HG03342 (cell line): Measurements from ENCODE around the gene CST11.

ENCODE experiments used
- ATAC-seq: cut with Tn5 transposase; IDR thresholded peaks from one replicate; pipeline ENCODE4 v1.9.1; 2021; ENCODE audit warnings: mild to moderate bottlenecking, moderate library complexity; ENCODE audit not compliant: unreplicated experiment

The CST11 gene

DNA sequence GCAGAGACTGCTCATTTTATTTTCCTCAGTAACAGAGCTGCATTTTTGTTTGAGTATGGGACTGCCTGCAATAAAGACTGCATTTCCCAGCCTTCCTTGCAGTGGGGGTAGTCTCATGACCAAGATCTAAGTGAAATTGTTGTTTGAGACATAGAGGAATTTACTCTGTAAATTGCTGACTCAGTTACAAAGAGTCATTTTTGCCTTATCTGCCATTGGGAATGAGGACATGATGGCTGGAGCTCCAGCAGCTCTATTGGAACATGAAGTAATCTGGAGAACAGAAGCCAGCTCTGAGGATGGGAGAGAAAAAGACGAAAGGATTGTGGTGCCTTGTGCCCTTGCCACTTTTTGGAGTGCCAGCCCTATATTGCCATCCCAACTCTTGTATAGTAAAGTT, 2.1 kb upstream of the CST11 start:
- ATAC-seq, result no peak

DNA sequence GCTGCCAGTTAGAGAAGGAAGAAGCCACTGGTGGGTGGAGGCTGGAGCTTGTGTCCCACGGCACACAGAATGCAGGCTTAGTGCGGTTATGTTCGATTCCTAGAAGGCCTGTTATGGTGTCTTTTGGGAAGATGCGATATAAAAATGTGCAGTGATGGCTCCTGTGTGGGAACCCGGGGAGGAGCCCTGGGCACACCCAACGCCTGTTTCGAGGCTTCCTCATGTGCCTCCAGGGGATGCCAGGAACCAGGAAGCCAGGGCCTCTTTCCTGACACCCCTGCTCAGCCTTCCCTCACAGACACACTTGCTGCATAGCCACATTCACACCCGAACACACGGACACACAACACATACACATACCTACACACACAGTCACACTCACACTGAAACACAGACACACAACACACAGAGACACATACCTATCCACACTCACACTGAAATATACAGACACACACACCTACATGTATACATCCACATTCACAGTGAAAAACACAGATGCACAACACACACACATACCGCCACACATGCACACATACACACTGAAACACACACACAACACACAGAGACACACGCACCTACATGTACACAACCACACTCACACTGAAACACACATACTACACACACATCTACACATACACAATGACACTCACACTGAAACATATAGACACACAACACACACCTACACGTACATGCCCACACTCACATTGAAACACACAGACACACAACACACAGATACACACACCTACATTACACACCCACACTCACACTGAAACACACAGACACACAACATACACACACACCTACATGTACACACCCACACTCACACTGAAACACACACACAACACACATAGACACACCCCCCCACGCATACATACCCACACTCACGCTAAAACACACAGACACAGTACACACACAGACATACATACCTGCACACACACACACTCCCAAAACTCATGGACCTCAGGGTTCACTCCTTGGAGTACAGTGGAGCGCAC, 1.2 kb upstream of the CST11 start:
- ATAC-seq, result no peak

DNA sequence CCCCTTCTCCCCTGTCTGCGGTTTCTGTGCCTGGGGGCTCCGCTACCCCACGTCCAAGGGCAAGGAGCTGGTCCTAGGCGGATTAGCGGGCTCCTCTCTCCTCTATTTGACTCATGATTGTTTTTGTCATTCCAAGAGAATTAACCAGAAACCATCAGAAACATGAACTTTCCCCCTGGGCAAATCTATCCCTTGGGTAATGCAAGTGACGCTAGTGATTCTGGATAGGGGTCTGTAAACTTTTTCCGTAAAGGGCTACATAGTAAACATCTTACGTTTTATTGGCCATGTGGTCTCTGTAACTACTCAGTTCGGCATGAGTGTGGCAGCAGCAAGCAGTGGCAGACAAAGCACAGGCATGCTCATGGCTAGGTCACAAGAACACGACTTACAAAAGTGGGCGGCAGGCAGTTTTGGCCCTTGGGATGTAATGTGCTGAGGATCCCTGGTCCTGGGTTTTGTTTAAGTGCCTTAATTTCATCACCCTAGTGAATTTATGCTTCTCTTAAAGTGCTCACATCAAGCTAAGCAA, 654 bp downstream of the CST11 start:
- ATAC-seq, result no peak

DNA sequence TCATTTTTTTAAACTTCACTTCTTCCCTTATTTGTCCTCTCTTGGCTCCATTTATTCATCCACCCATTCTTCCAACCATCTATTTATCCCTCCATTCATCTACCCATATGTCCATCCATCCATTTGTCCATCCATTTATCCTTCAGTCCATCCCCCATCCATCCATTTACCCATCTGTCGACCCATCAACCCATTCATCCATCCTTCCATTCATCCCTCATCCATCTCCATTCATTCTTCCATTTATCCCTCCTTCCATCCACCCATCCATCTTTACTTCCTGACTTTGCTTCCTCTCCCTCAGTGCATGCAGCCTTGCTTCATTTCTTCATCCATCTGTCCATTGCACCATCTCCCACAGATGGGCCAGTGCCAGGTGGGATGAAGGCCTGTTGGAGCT, 1.8 kb downstream of the CST11 start:
- no peak for ATAC-seq

DNA sequence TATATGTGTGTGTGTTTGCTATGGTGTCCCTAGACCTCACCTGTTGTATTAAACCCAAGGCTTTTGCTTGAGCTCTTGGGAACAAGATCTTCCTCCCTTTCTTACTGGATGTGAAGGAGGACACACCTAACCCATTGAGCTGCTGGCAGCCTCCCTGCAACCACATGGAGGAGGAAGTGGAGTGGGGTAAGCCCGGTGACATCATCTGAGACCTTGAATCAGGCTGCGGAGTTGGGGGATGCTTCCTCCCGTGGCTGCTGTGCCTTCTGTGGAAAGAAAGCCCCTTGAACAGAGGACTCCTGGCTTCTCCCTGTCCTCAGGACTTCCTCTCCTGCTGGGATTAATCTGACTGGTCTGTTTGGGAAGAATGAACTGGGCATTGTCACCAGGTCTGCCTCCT, 3.3 kb downstream of the CST11 start:
- no peak for ATAC-seq

DNA sequence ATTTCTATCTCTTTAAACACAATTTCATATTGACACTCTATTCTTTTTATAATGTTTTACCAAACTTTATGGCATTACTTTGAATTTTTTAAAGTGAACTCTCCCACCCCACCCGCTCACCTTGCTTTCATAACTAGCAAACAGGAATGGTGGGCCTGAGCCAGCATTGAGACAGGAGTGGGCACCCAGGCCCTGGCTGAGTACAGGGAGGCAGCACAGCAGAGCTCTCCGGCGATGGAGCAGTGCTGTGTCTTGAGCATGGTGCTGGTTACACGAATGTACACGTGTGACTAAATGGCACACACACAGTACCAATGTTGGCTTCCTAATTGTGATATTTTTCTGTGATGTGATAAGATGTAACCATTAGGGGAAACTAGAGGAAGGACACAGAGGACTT, 4.5 kb downstream of the CST11 start:
- ATAC-seq, result no peak

DNA sequence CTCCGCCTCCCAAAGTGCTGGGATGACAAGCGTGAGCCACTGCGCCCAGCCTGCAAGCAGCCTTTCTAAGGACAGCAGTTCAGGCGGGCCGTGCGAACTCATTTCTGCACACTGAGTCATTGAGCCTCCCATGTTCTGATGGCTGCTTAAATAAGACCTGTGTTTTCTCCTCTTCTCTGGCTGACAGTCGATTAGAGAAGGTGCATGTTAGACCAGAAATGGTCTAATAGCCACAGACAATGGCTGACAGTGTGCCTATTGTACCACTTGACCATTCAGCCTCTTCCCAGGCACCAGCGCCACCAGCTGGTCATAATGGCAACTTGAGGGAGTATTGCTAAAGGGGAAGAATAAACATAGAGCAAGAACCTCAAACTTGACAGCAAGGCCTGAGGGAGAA, 6.2 kb downstream of the CST11 start:
- peak; percentile 66 for ATAC-seq

DNA sequence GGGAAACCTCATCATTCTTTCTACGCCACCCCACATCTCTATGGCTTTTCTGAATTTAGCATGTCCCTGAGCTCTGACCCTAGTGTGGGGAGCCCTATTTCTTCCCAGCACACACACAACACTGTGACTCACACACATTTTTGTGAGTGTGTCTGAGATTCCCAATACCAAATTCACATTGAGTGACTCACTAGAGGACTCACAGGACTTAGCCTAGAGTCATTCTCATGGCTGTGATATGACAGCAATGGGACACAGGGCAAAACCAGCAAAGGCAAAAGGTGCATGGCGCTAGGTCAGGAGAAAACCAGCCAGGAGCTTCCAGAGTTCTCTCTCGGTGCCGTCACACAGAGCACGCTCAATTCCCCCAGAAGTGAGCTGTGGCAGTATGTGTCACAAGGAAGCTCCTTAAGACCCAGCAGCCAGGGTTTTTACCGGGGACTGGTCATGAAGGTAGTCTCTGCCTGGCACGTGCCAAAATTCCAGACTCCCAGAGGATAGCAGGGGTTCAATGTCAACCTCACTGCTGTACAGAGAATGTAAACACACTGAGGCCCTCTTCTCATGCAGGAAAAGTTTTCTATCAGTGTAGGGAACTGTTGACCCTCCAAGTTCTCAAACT, 7.0 kb downstream of the CST11 start:
- no peak for ATAC-seq

DNA sequence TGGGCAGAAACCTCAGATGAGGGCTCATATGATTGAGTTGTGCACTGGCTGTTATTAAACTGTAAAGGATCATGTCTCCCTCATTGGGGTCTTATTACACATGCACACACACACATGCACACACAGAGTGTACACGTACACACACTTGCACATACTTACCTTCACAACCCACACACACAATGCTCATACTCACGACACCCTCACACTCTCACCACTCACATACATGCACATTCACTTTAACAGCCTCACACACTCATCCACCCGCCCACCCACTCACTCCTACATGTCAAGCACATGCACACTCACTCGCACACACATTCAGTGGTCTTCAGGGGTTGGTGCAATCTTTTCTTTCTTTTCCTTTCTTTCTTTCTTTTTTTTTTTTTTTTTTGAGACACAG, 7.8 kb downstream of the CST11 start:
- no peak for ATAC-seq

DNA sequence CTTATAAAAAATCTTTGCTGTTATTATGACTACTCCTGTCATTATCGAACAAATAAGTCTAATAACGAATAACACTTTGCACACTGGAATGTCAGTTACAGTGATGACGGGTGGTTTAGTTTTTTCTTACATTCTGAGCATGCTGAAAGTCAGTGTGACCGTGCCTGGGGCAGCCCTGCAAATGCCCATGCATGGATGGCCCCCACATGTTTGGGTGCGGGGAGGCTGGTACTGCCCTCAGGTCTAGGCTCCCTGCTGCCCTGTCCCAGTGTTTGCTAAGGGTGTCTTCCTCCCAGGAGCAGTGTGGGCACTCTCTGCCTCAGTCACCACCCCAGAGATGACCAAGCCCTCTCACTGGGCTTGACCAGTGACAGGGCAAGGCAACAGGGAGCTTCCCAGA, 10.2 kb downstream of the CST11 start:
- ATAC-seq, result no peak

DNA sequence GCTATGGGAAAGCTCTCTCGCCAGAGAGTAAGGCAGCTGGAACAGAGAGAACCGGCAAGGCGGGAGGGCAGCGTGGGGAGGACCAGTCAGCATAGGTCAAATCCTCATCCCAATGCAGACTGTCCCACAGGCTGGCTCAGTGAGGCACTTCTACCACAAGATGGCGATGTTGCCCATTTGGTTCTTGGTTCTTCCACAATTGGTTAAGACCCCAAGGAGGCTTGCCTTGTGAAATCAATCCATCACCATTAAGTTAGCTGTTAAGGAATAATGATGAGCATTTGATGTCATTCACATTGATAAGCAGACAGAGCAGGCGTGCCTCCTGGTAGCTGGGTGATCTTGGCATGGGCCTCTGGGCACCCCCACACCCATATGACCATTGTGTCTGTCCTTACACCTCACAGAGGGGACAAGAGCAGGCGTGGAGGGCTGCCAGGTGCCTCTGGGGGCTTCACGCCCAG, 10.8 kb downstream of the CST11 start:
- peak; percentile 67 for ATAC-seq

DNA sequence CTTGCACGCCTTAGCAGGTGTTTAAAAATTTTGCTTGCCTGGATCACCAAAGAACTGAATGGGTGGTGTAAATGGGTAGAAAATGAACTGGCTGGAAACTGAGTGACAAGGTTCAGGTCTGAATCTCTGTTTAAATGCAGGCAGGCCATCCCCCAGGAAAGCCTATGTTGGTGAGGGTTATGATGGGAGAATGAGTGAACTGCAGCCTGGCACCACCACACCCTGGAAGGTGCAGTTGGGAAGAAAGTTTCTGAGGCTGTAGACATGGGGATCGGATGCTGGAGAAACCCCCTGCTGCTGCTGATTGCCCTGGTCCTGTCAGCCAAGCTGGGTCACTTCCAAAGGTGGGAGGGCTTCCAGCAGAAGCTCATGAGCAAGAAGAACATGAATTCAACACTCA, 12.7 kb downstream of the CST11 start:
- no peak for ATAC-seq

DNA sequence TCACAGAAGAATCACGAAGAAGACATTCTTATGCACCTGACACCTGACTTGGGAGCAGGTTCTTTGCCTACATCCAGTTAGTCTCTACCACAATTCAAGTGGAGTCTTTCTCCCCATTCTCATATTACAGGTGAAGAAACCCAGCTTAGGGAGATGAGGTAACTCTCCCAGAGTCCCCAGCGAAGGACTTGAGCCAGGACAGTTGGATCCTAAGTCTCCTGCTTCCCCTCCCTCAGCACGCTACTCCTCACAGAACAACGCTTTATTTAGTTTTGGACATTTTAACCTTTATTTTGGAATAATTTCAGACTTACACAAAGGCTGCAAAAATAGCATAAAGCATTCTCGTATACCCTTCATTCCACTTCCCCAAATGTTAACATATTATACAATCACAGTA, 14.0 kb downstream of the CST11 start:
- no peak for ATAC-seq

DNA sequence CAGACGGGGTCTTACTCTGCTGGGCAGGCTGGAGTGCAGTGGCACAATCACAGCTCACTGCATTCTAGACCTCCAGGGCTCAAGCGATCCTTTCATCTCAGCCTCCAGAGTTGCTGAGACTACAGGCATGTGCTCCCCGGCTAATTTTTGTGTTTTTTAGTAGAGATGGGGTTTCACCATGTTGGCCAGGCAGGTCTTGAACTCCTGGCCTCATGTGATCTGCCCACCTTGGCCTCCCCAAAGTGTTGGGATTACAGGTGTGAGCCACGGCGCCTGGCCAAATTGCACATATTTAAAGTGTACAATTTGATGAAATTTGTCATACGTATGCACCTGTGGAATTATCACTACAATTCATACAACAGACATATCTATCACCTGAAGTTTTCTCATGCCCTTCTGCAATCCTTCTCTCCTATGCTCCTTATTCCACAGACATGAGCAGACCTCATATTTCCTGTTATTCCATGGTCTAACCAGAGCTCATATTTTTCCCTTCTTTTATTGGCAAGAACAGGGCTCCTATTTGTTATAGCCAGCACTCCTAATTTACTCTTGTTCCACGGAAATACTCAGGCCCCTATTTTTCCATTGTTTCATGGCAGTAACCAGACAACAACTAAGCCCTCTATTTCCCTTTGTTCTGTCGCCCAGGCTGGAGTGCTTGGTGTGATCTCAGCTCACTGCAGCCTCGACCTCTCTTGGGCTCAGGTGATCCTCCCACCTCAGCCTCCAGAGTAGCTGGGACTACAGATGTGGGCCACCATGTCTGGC, 15.4 kb downstream of the CST11 start:
- no peak for ATAC-seq

DNA sequence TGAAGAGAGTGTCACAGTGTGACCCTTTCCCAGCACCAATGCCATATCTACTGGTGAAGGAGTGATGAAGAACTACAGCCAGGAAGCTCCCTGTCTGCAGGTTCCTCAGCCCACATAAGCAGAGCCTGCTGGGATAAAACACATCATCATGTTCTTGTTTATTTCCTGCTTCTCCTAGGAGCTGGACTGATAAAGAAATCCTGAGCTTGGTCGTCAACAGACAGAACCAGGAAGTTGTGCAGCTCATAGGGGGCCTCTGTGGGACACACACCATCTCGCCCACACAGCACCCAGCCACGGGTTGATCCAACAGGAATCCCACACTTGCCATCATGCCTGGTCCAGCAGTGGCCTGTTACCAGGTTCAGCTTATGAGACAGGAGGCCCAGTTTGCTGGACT, 16.0 kb downstream of the CST11 start:
- ATAC-seq, result no peak

DNA sequence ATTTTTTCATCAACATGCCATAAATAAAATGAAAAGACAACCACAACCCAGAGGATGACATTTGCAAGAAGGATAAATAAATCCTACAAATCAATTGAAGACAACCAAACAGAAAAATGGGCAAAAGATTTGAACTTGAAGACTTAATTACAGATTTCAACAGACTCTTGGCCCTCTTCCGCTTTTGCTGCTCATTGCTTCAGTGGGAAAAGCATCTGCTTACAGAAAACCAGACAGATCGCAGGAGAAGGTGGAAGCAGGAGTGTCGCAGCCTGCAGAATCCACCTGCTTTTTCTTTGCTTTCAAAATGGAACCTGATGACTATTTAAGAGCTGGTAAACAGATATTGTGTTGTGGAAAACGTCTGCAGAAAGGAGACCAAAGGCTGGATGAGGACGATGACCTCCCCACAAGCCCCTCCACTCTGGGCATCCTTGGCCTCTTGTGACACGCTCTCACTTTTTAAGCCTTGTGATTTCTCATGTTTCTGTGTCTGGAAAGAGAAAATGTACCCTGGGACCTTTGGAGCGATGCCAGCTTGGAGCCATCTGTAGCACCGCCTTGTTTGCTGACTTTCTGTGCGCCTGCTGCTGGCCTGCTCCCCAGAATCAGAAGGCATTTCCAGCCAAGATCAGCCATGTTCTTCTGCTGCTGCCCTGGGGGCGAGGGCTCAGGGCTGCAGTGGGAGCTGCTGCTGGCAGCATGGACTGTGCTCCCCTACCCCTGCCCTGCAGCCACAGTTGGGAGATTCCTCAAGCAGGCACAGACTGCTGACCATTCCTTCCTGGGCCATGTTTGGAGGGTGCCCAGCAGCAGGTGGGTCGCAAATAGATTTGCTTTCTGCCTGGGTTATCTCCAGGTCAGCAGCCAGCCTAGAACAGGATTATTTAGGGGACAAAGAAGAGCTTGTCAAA, 16.8 kb downstream of the CST11 start:
- ATAC-seq, result no peak

DNA sequence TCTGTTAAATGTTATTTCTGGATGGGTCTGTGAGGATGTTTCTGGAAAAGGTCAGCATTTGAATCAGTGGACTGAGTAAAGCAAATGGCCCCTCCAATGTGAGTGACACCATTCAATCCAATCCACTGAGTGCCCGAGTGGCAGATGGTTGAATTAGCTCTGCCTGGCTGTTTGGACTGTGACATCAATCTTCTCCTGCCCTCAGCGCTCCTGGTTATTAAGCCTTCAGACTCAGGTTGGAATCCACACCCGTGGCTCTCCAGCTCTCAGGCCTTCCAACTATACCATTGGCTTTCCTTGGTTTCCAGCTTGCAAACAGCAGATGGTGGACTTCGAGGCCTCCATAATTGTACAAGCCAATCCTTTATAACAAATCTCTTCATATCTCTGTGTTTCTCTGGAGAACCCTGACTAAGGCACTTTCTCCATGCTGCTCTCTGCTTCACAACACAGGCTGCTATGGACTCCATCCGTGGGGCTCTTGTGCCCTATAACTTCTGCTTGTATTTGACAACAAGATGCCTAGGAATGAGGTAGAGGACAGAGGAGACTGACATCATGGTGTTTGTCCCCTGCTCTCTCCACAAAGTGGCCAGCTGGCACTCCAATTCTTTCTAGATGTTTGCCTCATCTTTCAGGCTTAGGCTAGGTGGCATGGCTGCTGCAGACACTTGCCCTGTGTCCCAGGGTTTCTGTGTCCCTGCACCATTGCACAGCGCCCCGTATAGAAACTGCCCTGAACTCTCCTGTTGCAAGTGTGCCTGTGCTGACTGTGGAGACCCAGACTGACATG, 18.0 kb downstream of the CST11 start:
- no peak for ATAC-seq

DNA sequence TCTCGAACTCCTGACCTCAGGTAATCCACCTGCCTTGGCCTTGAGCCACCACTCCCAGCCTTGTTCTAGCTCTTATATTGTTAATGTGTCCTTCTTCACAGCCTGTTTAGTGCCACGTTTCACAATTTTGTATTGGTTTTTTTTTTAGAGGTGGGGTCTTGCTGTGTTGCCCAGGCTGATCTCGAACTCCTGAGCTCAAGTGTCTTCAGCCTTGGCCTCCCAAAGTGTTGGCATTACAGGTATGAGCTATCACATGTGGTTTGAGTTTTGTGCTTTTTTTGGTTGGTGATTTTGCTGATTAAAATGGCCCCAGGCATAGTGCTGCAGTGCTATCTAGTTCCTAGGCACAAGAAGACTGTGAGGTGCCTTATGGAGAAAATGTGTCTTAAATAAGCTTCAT, 19.0 kb downstream of the CST11 start:
- ATAC-seq, result no peak

DNA sequence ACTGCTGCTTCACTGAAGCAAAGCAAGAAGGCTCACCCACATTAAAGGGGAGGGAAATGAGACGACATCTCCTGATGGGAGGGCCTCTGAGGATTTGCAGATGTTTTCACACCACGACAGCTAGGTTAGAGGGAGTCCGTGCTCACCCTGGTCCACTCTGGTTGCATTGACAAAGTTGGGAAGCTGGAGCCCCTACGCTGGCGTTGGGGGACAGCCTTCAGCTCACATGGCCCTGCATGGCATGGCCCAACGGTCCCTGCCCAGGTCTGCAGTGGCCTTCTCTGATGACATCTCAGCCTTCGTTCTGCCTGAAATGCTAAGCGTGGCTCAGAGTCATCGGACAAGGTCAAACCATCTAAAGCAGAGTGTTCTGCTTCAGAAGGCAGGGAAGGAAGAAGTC, 27.5 kb downstream of the CST11 start:
- no peak for ATAC-seq
